ENCODE results near the gene FNIP1. TPM values are rescaled to one million over a fixed set of nuclear protein-coding genes. Genes with fewer than 3 reads are reported as not detected.

Gene FNIP1
- total and polyA plus RNA-seq, 2 of the 8 experiments (the other 6 are each of a cell fraction or from before 2014, with no cell fraction given), result 3.5 to 17.3 TPM

- H3K56ac ChIP-seq (replicated peaks; ENCODE audit: insufficient read length, low read depth, low read length), result no peak overlapping the region
- H3K9me3 ChIP-seq (ENCODE audit: insufficient read depth in 2 of 2, low read depth in 1 of 2, low read length in 1 of 2), result no peaks in the 10 kb centered on the region
- no peak overlapping the region for H4K91ac ChIP-seq (replicated peaks; ENCODE audit: insufficient read length, low read length)
- no peak overlapping the region for H3K23ac ChIP-seq (ENCODE audit: insufficient read length)
- DNase-seq (ENCODE audit: low read depth in 1 of 2, low spot score in 2 of 2) (no peak), FAIRE-seq (no peak)
- no peak overlapping the region for H2BK5ac ChIP-seq (ENCODE audit: low read depth, low read length)
- no peak overlapping the region for H2BK15ac ChIP-seq (ENCODE audit: low read length)
- H3K18ac ChIP-seq (ENCODE audit: extremely low read depth, low read length), result no peak overlapping the region
- H3K79me1 ChIP-seq (ENCODE audit: low read depth, low read length), result no peaks in the 10 kb centered on the region
- H3K27me3 ChIP-seq (replicated peaks in 1 of 4; ENCODE audit: control insufficient read depth in 3 of 4, extremely low read depth in 1 of 4, insufficient read depth in 3 of 4, low read length in 3 of 4), result no peaks in the 10 kb centered on the region
- H3K27ac ChIP-seq (ENCODE audit: low read depth, low read length), result no peak overlapping the region
- WGBS, 2 experiments (ENCODE audit: extremely low coverage in 1 of 2, insufficient coverage in 1 of 2, insufficient read length in 1 of 2, insufficient replicate concordance in 2 of 2, low coverage in 1 of 2, low lambda C conversion rate in 2 of 2, missing lambda C conversion rate in 1 of 2), result 92% methylated on average over 7 of the region's 7 CpGs; no CpG with 5 or more reads in 1 of the 2 experiments
- H2BK120ac ChIP-seq (replicated peaks; ENCODE audit: low read depth, low read length), result no peak overlapping the region
- H2AFZ ChIP-seq (ENCODE audit: low read length), result no peak overlapping the region
- ChIA-PET POLR2A (ENCODE audit: partially characterized antibody) (interaction anchor here (0.7 kb wide), 1 partner anchor 342 kb away, joined by 5 read pairs; no protein-coding TSS in a partner anchor), CTCF (ENCODE audit: partially characterized antibody) (interaction anchor here (0.6 to 2.3 kb wide), 3 partner anchors 30 to 96 kb away, joined by 3 to 10 read pairs (median 3); no protein-coding TSS in a partner anchor)
- H4K8ac ChIP-seq (ENCODE audit: extremely low read depth, insufficient read depth, low read length), result no peak overlapping the region
- no peak overlapping the region for H3K14ac ChIP-seq (ENCODE audit: insufficient read length)
- H2AK5ac ChIP-seq (ENCODE audit: low read depth, low read length), result no peak overlapping the region
- H3K4me1 ChIP-seq (replicated peaks in 1 of 4; ENCODE audit: control insufficient read depth in 3 of 4, insufficient read depth in 4 of 4, low read length in 3 of 4), result no peaks in the 10 kb centered on the region
- no peak overlapping the region for H3K4me2 ChIP-seq (ENCODE audit: insufficient read depth in 1 of 2, low read depth in 2 of 2, low read length in 2 of 2)
- H3K4me3 ChIP-seq (ENCODE audit: extremely low read depth in 1 of 4, insufficient read depth in 2 of 4, low read depth in 3 of 4, low read length in 4 of 4), result no peak overlapping the region
- H3K9ac ChIP-seq (replicated peaks in 1 of 4; ENCODE audit: extremely low read depth in 1 of 4, low read depth in 3 of 4, low read length in 3 of 4), result no peak overlapping the region
- no peak overlapping the region for H4K5ac ChIP-seq (ENCODE audit: insufficient read length, low read depth, low read length)
- no peaks in the 10 kb centered on the region for H3K23me2 ChIP-seq (ENCODE audit: low read depth, low read length)
- no peak overlapping the region for H2BK20ac ChIP-seq (ENCODE audit: low read length)
- no peaks in the 10 kb centered on the region for H3K79me2 ChIP-seq (ENCODE audit: control insufficient read depth in 1 of 2, insufficient read depth in 2 of 2, low read length in 2 of 2)
- no peaks in the 10 kb centered on the region for H4K20me1 ChIP-seq (replicated peaks in 1 of 2; ENCODE audit: control insufficient read depth in 1 of 2, insufficient read depth in 2 of 2, low read length in 2 of 2)
- no peak overlapping the region for H3K4ac ChIP-seq (replicated peaks; ENCODE audit: insufficient read length, low read depth, low read length)
- H3K36me3 ChIP-seq (ENCODE audit: control insufficient read depth in 2 of 4, insufficient read depth in 4 of 4, low read length in 3 of 4), result no peaks in the 10 kb centered on the region
- no peak overlapping the region for H2BK12ac ChIP-seq (ENCODE audit: low read depth, low read length)
- TF ChIP-seq CBX8 (IDR thresholded peaks at IDR 0.05; ENCODE audit: borderline replicate concordance, low read depth, low read length) (no peak), CREB1 (IDR thresholded peaks at IDR 0.05) (no peak), KDM1A (IDR thresholded peaks at IDR 0.05; ENCODE audit: borderline replicate concordance, low read length) (no peak), SP2 (IDR thresholded peaks at IDR 0.05; ENCODE audit: low read length) (no peak), CEBPB (IDR thresholded peaks at IDR 0.05; ENCODE audit: low read depth, low read length) (no peak), MAX (IDR thresholded peaks at IDR 0.05) (no peak), PHF8 (conservative IDR thresholded peaks at IDR 0.05; ENCODE audit: low read depth, low read length) (no peak), USF2 (IDR thresholded peaks at IDR 0.05; ENCODE audit: low read length) (no peak), GABPA (IDR thresholded peaks at IDR 0.05; ENCODE audit: borderline replicate concordance, insufficient read depth, low read length) (no peak), SUZ12 (IDR thresholded peaks at IDR 0.05; ENCODE audit: low read length) (no peak), JUND (IDR thresholded peaks at IDR 0.05; ENCODE audit: low read length) (no peak), SAP30 (IDR thresholded peaks at IDR 0.05; ENCODE audit: insufficient read depth, insufficient replicate concordance, low read length) (no peak), CHD2 (IDR thresholded peaks at IDR 0.05; ENCODE audit: low read length) (no peak)
Observed at GRCh38 chr5:131685516-131686171, 111.2 kb downstream of the FNIP1 start.
